A549 (cell line): ENCODE results near the gene CCDC33. TPM values are rescaled to one million over a fixed set of nuclear protein-coding genes. Genes with fewer than 3 reads are reported as not detected.

Experiments used
- ATAC-seq, 2 experiments: fragments of 200-7000 bp in 1 of 2; fragments of >200 bp in 1 of 2; cut with Nextera tagmentation in 1 of 2; cut with Tn5 transposase in 1 of 2; 3 replicates each; pipeline versions ENCODE4 v1.8.0 to v1.9.1; 2018 to 2020; ENCODE audit warnings: mild to moderate bottlenecking in 1 of 2, moderate library complexity in 1 of 2
- CTCF ChIA-PET: fragments of 300-600 bp; sonication (Branson Sonifier 250); formaldehyde crosslinking; extraction: SDS; loops from one replicate; lab custom pipeline; 2021; ENCODE audit warnings: antibody characterized with exemption, inconsistent platforms; lab: Yijun Ruan, JAX
- POLR2A ChIA-PET: fragments of 350-600 bp; formaldehyde crosslinking; extraction: SDS; loops from one replicate; lab custom pipeline; 2021; ENCODE audit warnings: antibody characterized with exemption, inconsistent platforms; lab: Yijun Ruan, JAX
- DNase-seq, 2 experiments: peaks; one replicate each; pipeline versions ENCODE4 v3.0.0 to v3.0.0-alpha.2; 2011 to 2016; ENCODE audit warnings: low read depth in 1 of 2, low spot score in 1 of 2
- FAIRE-seq: peaks from 2 replicates; lab custom pipeline; 2011; peaks lifted over from hg19 to GRCh38; lab: Jason Lieb, UNC
- H3K27ac ChIP-seq, 2 experiments: fragments of >200 bp; sonication (Bioruptor Twin); formaldehyde crosslinking; 3 replicates each; pipeline ENCODE4 v1.5.1; 2016 to 2017
- H3K4me1 ChIP-seq: fragments of >200 bp; sonication (Bioruptor Twin); formaldehyde crosslinking; 3 replicates; pipeline ENCODE4 v1.6.1; 2016
- H3K4me2 ChIP-seq: fragments of >200 bp; sonication (Bioruptor Twin); formaldehyde crosslinking; 3 replicates; pipeline ENCODE4 v1.6.1; 2016
- H3K4me3 ChIP-seq: fragments of >200 bp; sonication (Bioruptor Twin); formaldehyde crosslinking; 3 replicates; pipeline ENCODE4 v1.5.1; 2016
- H3K9me3 ChIP-seq: fragments of >200 bp; sonication (Bioruptor Twin); formaldehyde crosslinking; 3 replicates; pipeline ENCODE4 v1.6.1; 2016
- BHLHE40 ChIP-seq: IDR thresholded peaks from 2 replicates; pipeline ENCODE4 v1.6.1; 2012; ENCODE audit warnings: low read depth, low read length, inconsistent platforms
- CBX2 ChIP-seq: fragments of 200-600 bp; sonication (generic); IDR thresholded peaks from 2 replicates; pipeline ENCODE4 v1.6.1; 2016; ENCODE audit warnings: low read depth, mild to moderate bottlenecking, borderline replicate concordance
- CHD2 ChIP-seq: fragments of 150-350 bp; IDR thresholded peaks from 2 replicates; pipeline ENCODE4 v1.6.1; 2014; ENCODE audit warnings: low read length; ENCODE audit not compliant: partially characterized antibody
- EHF ChIP-seq: fragments of 250-450 bp; sonication (Bioruptor Pico); IDR thresholded peaks from 2 replicates; pipeline ENCODE4 v1.5.0; 2020; ENCODE audit warnings: mild to moderate bottlenecking
- FOSB ChIP-seq: fragments of 250-450 bp; sonication (Bioruptor Pico); IDR thresholded peaks from 2 replicates; pipeline ENCODE4 v1.5.0; 2020; ENCODE audit warnings: mild to moderate bottlenecking, moderate library complexity
- FOSL2 ChIP-seq, 2 experiments: fragments of 450-650 bp in 1 of 2; fragments of >200 bp in 1 of 2; sonication (Bioruptor Twin) in 1 of 2; formaldehyde crosslinking; IDR thresholded peaks; 2 replicates each; pipeline versions ENCODE4 v1.5.0 to v1.6.1; 2016 to 2020; ENCODE audit warnings: mild to moderate bottlenecking in 1 of 2, moderate library complexity in 1 of 2
- FOXS1 ChIP-seq: fragments of 250-450 bp; sonication (Bioruptor Pico); IDR thresholded peaks from 2 replicates; pipeline ENCODE4 v1.5.0; 2020; ENCODE audit warnings: mild to moderate bottlenecking, moderate library complexity
- HES2 ChIP-seq: fragments of >200 bp; sonication (Bioruptor Twin); formaldehyde crosslinking; IDR thresholded peaks from 2 replicates; pipeline ENCODE4 v1.6.1; 2016
- HOXB13 ChIP-seq: fragments of 250-450 bp; sonication (Bioruptor Pico); IDR thresholded peaks from 2 replicates; pipeline ENCODE4 v1.5.0; 2020; ENCODE audit warnings: low read depth, mild to moderate bottlenecking, moderate library complexity
- KDM1A ChIP-seq: fragments of 200-600 bp; sonication (generic); IDR thresholded peaks from 2 replicates; pipeline ENCODE4 v1.6.1; 2016; ENCODE audit warnings: low read depth, mild to moderate bottlenecking
- KDM5A ChIP-seq: fragments of 200-600 bp; sonication (generic); IDR thresholded peaks from 2 replicates; pipeline ENCODE4 v1.6.1; 2016; ENCODE audit warnings: antibody characterized with exemption, mild to moderate bottlenecking
- MAX ChIP-seq: IDR thresholded peaks from 2 replicates; pipeline ENCODE4 v1.6.1; 2012
- MYC ChIP-seq: IDR thresholded peaks from 2 replicates; pipeline ENCODE4 v1.6.1; 2012; ENCODE audit warnings: mild to moderate bottlenecking, inconsistent platforms, low read length, improper control_type of control experiment, borderline replicate concordance
- NR3C1 ChIP-seq: fragments of >200 bp; sonication (Bioruptor Twin); formaldehyde crosslinking; IDR thresholded peaks from 3 replicates; pipeline ENCODE4 v1.6.1; 2017
- PBX3 ChIP-seq: IDR thresholded peaks from 2 replicates; pipeline ENCODE4 v1.6.1; 2012
- POLR2AphosphoS2 ChIP-seq: conservative IDR thresholded peaks from 2 replicates; pipeline ENCODE4 v1.6.1; 2012; ENCODE audit warnings: low read length, improper control_type of control experiment, inconsistent platforms
- RAD21 ChIP-seq, 2 experiments: fragments of >200 bp in 1 of 2; sonication (Bioruptor Twin) in 1 of 2; formaldehyde crosslinking in 1 of 2; IDR thresholded peaks in 1 of 2; conservative IDR thresholded peaks in 1 of 2; 2 replicates in 1 of 2; 3 replicates in 1 of 2; pipeline ENCODE4 v1.6.1; 2012 to 2018; ENCODE audit warnings: inconsistent platforms in 1 of 2
- RARB ChIP-seq: fragments of 250-450 bp; sonication (Bioruptor Pico); IDR thresholded peaks from 2 replicates; pipeline ENCODE4 v1.8.0; 2021; ENCODE audit warnings: mild to moderate bottlenecking, moderate library complexity
- RFX5 ChIP-seq: fragments of 450-650 bp; IDR thresholded peaks from 2 replicates; pipeline ENCODE4 v1.7.1; 2014; ENCODE audit warnings: antibody characterized with exemption, mild to moderate bottlenecking, moderate library complexity
- RNF2 ChIP-seq: fragments of 200-600 bp; sonication (generic); IDR thresholded peaks from 2 replicates; pipeline ENCODE4 v1.6.1; 2016; ENCODE audit warnings: low read depth, mild to moderate bottlenecking, antibody characterized with exemption, moderate library complexity, borderline replicate concordance
- SMC3 ChIP-seq: fragments of >200 bp; sonication (Bioruptor Twin); formaldehyde crosslinking; IDR thresholded peaks from 3 replicates; pipeline ENCODE4 v1.6.1; 2018; ENCODE audit warnings: inconsistent platforms
- TP53 ChIP-seq: fragments of 250-450 bp; sonication (Bioruptor Pico); IDR thresholded peaks from 2 replicates; pipeline ENCODE4 v1.5.0; 2021; ENCODE audit warnings: mild to moderate bottlenecking, moderate library complexity
- ZFP36 ChIP-seq: fragments of 450-650 bp; IDR thresholded peaks from 2 replicates; pipeline ENCODE4 v1.6.1; 2014; ENCODE audit warnings: borderline replicate concordance; ENCODE audit not compliant: partially characterized antibody
- WGBS: methylation state at CpG from one replicate; pipeline ENCODE4 v1.1.6; 2017; ENCODE audit errors: missing lambda C conversion rate; 5-methylcytosine and 5-hydroxymethylcytosine counted together
- polyA plus RNA-seq, 4 experiments: library from polyadenylated mRNA; depleted of rRNA in 3 of 4; stranded (reverse); fragments of >200 nt; fragmentation: RNase III in 1 of 4; extraction: RNeasy Plus Mini Kit Qiagen cat#74134 plus additional on column Dnase treatment in 1 of 4; gene quantifications; 2 replicates in 3 of 4; 3 replicates in 1 of 4; pipeline ENCODE4 v1.2.3, GENCODE V29; 2011 to 2017

Gene CCDC33
- polyA plus RNA-seq, 2 of the 4 experiments (the other 2 are of a cell fraction), result 5.9 to 9.2 TPM

GRCh38 chr15:74268020-74268419, 31.9 kb downstream of the CCDC33 start:
- no peak overlapping the region for H3K4me2 ChIP-seq
- ChIA-PET POLR2A (no interaction called here), CTCF (interaction anchor here (1.2 to 2.4 kb wide), 2 partner anchors 29 to 39 kb away, joined by 4 to 7 read pairs; no protein-coding TSS in a partner anchor)
- FAIRE-seq (no peak), ATAC-seq (no peak), DNase-seq (no peak)
- H3K4me3 ChIP-seq, result no peak overlapping the region
- no peak for TF ChIP-seq PBX3
- TF ChIP-seq HES2, result no peak
- no peak for TF ChIP-seq EHF (CRISPR knock-in tag)
- no peak for TF ChIP-seq NR3C1
- TF ChIP-seq MYC, result no peak
- no peak for TF ChIP-seq TP53 (CRISPR knock-in tag)
- no peak for TF ChIP-seq HOXB13 (CRISPR knock-in tag)
- TF ChIP-seq RNF2, result no peak
- TF ChIP-seq CHD2, result no peak
- TF ChIP-seq POLR2AphosphoS2, result no peak
- no peak overlapping the region for H3K27ac ChIP-seq
- H3K9me3 ChIP-seq, result no peaks in the 10 kb centered on the region
- WGBS, result 56% methylated on average over 5 of the region's 6 CpGs
- no peaks in the 10 kb centered on the region for H3K4me1 ChIP-seq

- Histone ChIP-seq H3K4me2 (no peak overlapping the region), H3K4me1 (no peaks in the 10 kb centered on the region), H3K4me3 (no peak overlapping the region), H3K27ac (no peak overlapping the region)
- no peak for DNase-seq
- TF ChIP-seq BHLHE40, result no peak
- TF ChIP-seq RARB (CRISPR knock-in tag), result no peak
- no peak for TF ChIP-seq FOSL2 (IDR thresholded peaks at IDR 0.05)
- TF ChIP-seq FOSL2 (CRISPR knock-in tag; IDR thresholded peaks at IDR 0.05), result no peak
- no peak for TF ChIP-seq KDM5A
- no peak for TF ChIP-seq RAD21 (conservative IDR thresholded peaks at IDR 0.05 in 1 of 2, IDR thresholded peaks at IDR 0.05 in 1 of 2)
- TF ChIP-seq CBX2, result no peak
- TF ChIP-seq ZFP36, result no peak
- no peak for TF ChIP-seq PBX3
- TF ChIP-seq MAX, result no peak
- no peak for TF ChIP-seq FOXS1 (CRISPR knock-in tag)
- no peak for TF ChIP-seq EHF (CRISPR knock-in tag)
- TF ChIP-seq SMC3, result no peak
- TF ChIP-seq FOSB (CRISPR knock-in tag), result no peak
- TF ChIP-seq RFX5, result no peak
- no peak for TF ChIP-seq KDM1A
- no peak for TF ChIP-seq CHD2
- TF ChIP-seq, all 56 proteins: peak for 0
- 84% methylated on average over 6 of the region's 8 CpGs for WGBS
- ChIA-PET POLR2A (no interaction called here), CTCF (no interaction called here)
- no peaks in the 10 kb centered on the region for H3K9me3 ChIP-seq
- ATAC-seq, result no peak
- FAIRE-seq, result no peak
Observed at GRCh38 chr15:74269362-74270035, 33.4 kb downstream of the CCDC33 start.
